HG02973 (cell line): Measurements from ENCODE around the gene RELL2.

Experiments used
- ATAC-seq: cut with Tn5 transposase; IDR thresholded peaks from one replicate; pipeline ENCODE4 v1.9.1; 2021; ENCODE audit warnings: moderate library complexity; ENCODE audit not compliant: unreplicated experiment

The RELL2 gene

GRCh38 chr5:141618030-141618803 is 18.6 kb upstream of the RELL2 start:
- ATAC-seq: peak; percentile 36

DNA sequence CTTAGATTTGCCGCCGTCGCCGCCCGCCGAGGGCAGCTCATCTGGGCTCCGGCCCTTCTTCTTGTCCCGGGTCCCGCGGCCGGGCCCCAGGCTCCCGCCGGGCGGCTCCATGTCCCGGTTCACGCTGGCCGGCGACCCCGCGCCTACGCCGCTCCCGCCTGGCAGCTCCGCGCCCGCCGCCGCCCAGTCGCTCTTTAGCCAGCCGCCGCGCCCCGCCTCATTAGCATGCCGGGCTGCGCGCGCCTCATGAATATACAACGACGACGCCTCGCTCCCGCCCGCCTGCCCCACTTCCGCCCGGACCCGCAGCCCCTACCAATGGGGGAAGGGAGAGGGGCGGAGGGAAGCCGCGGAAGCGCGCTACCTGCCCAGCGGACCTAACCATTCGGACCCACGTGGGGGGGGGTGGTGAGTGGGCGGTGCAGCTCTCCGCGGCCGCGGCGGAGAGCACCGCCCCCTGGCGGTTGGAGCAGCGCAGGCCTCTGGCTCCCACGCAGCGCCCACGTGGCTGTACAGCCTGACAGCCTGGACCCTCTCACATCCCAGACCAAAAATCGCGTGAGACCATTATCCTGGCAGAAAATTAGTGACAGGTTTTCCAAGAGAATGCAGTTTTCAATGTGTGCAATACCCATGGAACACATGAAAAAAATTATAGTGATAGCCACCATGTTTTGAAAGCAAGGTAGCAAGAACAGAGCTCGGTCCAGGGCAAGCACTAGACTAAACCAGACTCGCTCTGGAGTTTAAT is 17.8 kb upstream of the RELL2 start, which contains the start of gene DIAPH1:
Gene DIAPH1, minus strand, starts transcription at position 197 of the 751 bp plus-strand sequence. Its CDS starts 86 bp downstream, at position 111.
- ATAC-seq: peak; percentile 79

DNA sequence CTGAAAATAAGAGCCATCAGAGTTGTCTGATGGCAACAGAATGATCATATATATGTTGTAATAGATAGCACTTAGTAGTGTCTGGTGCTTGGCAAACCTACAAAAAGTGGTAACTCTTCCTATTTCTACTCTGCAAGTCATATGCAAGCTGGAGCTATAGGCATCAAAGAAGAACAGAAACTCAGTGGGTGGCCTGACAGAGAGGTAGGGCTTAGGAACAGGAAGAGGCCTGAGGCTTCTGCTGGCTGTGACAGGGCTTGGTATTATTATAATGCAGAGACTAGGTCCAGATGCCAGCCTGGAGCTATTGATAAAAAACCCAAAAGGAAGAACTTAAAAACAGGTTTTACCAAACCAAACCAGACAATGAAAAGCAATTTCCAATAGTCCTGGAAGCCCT is 13.6 kb upstream of the RELL2 start:
- peak; percentile 54 for ATAC-seq

DNA sequence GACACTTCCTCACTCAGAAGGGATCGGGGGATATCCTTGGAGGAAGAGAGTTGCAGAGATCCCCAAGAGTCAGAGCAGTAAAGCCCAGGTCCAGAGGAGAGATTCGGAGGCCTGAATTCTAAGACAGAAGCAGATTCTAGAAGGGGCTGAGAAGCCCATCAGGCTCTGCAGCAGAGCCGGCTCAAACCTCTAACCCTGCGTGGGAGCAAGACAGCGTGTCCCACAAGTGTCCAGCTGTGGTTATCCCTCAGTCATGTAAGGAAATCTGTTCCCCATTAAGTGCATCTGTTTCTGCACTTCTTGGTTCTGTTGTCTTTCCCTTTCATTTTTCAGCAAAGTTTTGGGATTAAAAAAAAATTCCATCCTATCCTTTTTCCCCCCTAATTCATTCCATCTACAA is 13.2 kb upstream of the RELL2 start:
- ATAC-seq: no peak

DNA sequence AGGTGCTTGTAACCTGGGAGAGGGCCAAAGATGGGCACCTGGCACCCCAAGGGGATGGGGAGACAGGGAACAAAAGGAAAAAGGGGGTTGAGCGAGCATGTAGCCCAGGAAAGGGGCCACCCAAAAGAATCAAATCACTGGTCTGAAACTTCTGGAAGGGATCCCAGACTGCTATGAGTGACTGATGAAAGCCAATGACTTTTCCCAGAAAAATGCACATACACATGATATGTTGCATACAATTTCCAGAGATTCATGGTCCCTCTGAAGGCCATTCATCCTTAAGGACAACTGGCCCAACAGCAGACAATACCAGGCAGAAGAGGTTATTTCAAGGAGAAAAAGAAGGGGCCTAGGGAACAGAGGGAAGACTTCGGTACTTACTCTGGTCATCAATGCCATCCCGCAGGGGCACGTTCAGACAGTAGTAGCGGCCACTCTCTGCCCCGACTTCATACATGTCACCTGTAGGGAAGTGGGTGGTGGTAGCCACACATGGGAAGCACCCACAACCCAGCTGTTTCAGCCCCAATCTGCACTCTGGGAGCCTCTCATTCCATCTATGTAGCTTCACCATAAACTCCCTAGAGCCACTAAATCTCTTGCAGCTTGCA is 8.5 kb upstream of the RELL2 start:
- ATAC-seq: no peak

- ATAC-seq: no peak
Measured at GRCh38 chr5:141630570-141631140, 6.1 kb upstream of the RELL2 start.

GRCh38 chr5:141632650-141633049 is 4.1 kb upstream of the RELL2 start:
- ATAC-seq: no peak

GRCh38 chr5:141633871-141634561 is 2.8 kb upstream of the RELL2 start:
- ATAC-seq: peak; percentile 56

GRCh38 chr5:141634720-141635119 is 2.1 kb upstream of the RELL2 start:
- ATAC-seq: no peak

- no peak for ATAC-seq
Measured at GRCh38 chr5:141635646-141636045, 1.2 kb upstream of the RELL2 start.

DNA sequence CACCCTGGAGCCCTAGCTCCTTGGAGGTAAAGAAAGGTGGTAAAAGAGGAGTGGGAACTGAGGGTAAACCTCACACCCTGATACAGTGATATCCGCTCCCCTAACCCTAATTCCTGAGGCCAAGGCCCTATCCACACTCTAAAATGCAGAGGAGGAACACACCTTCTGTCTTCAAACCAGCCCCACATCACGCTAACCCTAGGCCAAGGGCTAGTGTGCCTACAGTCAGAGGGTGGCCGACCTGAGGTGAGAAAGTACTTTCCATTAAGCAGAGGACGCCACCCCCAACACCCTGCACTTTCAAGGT is 738 bp upstream of the RELL2 start:
- no peak for ATAC-seq

DNA sequence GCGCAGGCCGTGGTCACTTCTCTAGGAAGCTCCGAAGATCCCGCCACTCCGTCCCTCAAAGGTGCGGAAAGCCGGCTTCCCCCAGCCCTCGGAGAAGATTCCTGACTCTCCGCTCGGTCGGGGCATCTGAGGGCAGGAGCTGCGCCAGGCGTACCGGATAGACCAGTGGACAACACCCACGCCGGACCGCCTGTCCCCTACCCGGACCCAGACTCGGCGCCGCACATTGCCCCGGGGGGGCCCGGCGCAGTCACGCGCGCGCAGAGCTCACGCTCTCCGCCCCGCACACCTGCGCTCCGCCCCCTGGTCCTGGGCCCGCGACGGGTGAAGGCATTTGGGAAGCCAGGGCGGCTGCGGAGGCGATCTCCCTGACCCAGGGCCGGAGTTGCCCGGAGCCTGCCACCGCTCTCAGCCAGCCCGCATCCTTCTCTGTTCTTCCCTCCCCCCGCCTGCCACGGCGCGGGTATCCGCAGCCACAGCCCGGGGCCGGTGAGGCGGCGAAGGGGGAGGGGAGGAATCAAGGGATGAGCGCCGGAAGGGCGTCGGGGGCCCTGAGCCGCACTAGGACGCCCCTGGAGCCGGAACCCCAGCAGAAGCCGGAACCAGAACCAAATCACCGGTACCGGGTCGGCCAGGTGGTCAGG is 448 bp downstream of the RELL2 start:
- ATAC-seq: peak; percentile 17

DNA sequence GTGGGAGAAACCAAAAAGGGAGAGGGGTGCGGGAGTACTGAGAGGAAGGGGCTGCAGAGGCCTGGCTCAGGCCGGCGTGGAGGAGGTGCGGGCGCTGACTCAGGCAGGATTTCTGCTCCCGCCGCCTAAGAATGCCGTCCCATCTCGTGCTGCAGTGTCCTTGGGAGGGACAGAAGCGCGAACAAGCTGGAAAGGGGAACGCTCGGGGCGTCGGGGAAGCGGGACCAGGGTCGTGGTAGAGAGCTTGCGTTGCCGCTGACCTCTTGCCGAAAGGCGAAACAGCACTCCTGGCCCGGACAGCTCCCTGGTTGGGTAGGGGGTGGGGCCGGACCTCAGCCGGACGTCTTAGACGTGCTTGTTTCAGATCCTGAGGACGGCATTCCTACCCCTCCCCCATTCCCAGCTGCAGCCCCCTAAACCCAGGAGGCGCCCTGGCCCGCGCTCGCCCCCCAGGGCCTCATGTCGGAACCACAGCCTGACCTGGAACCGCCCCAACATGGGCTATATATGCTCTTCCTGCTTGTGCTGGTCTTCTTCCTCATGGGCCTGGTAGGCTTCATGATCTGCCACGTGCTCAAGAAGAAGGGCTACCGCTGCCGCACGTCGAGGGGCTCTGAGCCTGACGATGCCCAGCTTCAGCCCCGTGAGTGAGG is 1.1 kb downstream of the RELL2 start:
- peak; percentile 26 for ATAC-seq

- no peak for ATAC-seq
Measured at GRCh38 chr5:141638771-141639170, 2.0 kb downstream of the RELL2 start.

DNA sequence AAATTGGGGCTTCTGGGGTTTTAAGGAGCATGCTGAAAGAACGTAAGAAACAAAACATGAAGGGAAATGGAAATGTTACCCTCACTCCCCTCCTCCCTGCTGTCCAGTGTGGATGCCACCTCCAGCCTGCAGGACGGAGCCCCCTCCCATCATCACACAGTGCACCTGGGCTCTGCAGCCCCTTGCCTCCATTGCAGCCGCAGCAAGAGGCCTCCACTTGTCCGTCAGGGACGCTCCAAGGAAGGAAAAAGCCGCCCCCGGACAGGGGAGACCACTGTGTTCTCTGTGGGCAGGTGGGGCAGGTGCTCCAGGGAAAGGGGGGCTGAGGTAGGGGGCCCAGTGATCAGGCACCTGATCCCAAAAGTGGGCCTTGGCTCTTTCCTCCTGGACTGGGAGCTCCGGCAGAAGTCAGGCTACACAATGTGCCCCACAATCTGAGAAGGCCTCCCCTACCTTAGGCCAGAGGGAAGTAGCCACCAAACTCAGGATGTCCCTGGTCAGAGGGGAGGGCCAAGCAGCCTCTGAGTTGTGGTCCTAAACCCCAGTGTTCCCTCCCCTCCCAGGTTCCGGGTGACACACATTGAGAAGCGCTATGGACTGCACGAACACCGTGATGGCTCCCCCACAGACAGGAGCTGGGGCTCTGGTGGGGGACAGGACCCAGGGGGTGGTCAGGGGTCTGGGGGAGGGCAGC is 2.7 kb downstream of the RELL2 start:
- ATAC-seq: no peak

GRCh38 chr5:141640051-141640415 is 3.2 kb downstream of the RELL2 start:
- no peak for ATAC-seq

- ATAC-seq: no peak
Measured at GRCh38 chr5:141640698-141641097, 3.9 kb downstream of the RELL2 start.

- ATAC-seq: peak; percentile 53
Measured at GRCh38 chr5:141641634-141642267, 5.0 kb downstream of the RELL2 start.

GRCh38 chr5:141646026-141646425 is 9.2 kb downstream of the RELL2 start:
- ATAC-seq: no peak
